KG1 (cell line): Measurements from ENCODE around the gene PLA2G4D.

Source experiments
- DNase-seq: peaks from one replicate; lab custom pipeline; 2025; lab: John Stamatoyannopoulos, UW

The PLA2G4D gene

DNA sequence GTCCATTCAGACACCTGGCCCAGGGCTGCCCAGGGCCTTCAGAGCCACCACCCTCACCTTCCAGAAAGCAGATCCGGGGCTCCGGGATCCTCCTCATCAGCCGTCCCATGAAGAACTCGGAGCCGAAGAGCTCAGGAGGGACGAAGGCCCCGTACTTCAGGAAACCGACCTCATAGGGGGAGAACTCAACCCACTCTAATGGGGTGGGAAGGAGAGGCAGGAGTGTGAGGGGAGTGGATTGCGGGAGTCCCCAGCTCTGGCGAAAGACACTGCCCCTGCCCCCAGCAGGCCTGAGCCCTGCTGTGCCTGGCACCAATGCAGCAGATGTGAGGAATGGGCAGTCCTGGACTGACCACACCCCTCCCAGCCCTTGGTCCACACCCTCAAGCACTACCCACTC lies 22.6 kb downstream of the PLA2G4D start:
- no peak for DNase-seq

- no peak for DNase-seq
These were observed 23.4 kb downstream of the PLA2G4D start for GRCh38 chr15:42070976-42071350.

DNA sequence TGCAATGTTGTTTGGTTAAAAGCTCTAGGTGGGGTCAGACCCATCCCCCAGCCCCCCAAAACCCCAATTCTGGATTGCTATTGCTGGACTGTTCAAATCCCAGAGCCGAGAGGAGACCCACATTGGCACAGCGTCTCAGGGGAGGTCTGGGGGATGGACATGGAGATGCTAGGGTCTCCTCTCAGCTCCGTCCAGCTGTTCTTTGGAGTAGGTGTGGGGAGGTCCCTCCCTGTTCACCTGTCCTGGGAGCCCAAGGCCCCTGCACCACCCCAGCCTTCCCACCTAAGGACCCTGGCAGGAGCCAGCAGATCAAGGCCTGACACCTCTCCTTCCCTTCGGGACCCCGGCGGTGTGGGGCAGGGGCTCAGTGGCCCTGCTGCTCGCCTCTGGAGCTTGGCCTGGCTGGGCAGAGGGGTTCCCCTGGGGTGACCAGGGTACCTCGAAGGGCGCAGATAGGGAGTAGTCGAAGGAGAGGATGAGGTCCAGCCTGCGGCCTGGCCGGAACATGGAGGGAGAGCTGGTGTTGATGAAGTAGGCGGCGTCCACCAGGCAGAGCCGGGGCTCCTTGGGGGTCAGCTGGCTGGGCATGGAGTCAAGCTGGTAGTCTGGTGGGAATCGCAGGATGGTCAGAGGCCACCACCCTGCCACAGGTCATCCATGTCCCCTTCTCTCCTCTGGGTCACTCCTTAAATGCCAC lies 23.9 kb downstream of the PLA2G4D start:
- no peak for DNase-seq

- DNase-seq, result no peak
These were observed 24.7 kb downstream of the PLA2G4D start for GRCh38 chr15:42069496-42070278.

DNA sequence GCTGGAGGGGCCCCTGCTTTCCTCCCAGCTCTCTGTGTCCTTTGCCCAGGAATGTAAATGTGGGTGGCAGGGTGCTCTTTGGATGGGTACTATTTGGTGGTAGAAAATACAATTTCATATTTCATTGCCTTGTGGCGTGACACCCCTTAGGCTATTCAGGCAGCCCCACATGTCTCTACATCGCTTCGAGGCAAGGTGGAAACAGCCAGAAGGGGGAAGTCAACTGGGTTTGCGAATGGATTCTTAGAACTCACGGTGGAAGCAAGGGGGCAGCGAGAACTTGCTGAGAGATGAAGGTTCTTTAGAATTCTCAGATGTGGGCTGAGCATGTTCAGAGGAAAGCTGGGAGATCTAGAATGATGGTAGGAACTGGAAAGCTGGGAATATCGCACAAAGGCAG lies 25.3 kb downstream of the PLA2G4D start:
- DNase-seq, result no peak

DNA sequence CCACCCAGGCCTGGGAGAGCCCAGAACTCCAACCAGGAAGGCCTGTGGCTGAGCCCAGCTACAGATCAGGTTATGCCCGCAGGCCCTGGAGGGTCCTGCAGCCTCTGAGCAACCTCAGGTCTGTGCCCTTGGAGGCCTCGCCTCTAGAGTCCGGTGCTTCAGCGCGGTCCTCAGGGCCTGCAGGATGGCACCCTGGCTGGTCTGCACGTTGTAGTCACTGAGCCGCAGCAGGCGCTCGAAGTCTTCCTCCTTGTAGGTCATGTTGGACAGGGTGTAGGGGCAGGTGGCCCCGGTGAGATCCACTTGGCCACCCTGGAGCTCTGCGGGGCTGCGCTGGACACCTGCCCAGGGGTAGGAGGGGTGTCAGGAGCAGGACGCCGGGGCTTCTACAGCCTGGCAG lies 25.8 kb downstream of the PLA2G4D start:
- DNase-seq, result no peak

GRCh38 chr15:42066764-42067415 lies 27.5 kb downstream of the PLA2G4D start:
- no peak for DNase-seq

DNA sequence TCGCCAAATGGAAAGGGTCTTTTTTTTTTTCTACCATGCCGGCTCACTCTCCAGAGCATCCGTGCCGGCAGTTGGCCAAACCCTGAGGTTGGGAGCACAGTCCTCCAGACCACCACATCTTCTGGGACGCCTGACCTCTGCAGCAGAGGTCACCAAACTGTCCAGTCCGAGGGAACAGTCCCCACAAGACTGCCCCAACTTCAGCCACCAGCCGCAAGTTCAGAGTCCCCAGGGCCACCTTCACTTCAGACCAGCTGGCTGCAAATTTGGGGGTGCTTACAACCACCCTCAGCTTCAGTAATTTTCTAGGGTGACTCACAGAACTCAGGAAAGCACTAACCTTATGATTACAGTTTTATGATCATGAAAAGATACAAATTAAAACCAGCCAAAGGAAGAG lies 28.9 kb downstream of the PLA2G4D start:
- no peak for DNase-seq

GRCh38 chr15:42065033-42065432 lies 29.3 kb downstream of the PLA2G4D start:
- DNase-seq, result no peak

GRCh38 chr15:42064271-42064670 lies 30.1 kb downstream of the PLA2G4D start:
- DNase-seq, result no peak

DNA sequence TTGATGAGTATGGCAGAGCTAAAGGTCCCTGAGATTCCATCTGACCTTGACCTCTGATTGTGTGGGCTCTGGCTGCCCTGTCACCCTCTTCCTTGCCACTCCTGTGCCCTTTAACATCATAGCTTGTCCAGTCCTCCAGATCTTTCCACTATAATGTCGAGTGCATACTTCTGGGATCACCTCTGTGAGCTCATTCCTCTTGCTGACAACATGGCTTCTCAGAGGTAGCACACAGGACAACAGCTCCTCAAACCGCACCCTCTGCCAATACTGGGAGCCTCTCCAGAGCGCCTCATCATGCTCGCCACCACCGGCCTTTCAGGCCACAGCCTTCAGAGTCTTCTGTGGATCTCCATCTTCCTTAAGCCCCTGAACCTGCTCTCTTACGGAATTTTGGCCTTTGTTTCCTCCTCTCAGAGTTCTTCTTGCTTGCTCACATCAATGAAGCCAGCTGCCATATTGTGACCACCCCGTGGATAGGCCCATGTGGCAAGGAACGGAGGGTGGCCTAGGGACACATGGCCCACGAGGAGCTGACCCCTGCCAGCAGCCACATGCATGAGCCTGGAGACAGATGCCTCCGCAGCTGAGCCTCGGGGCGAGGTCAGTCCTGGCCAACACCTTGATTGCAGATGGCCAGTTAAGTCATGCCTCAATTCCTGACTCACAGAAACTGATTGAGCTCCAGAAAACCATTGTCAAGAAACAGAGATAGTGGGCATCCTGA lies 31.1 kb downstream of the PLA2G4D start:
- no peak for DNase-seq

GRCh38 chr15:42062284-42062806 lies 32.0 kb downstream of the PLA2G4D start:
- DNase-seq, result no peak

DNA sequence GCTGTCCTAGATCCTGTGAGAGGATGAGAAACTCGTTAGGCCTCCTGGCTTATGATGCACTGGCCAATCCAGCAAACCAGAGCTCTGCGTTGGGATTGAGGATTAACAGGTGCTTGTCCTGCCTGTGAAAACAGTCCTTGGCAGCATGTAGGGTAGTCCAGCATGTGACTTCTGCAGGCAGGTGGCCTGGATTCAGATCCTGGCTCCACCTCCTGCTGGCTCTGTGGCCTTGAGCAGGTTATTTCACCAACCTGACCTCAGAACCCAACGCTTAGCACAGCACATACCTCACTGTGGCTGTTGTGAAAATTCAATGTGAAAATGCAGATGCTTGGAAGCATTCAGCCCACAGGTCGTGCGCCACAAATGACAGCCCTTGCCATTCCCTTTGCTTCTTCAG lies 33.6 kb downstream of the PLA2G4D start:
- no peak for DNase-seq

DNA sequence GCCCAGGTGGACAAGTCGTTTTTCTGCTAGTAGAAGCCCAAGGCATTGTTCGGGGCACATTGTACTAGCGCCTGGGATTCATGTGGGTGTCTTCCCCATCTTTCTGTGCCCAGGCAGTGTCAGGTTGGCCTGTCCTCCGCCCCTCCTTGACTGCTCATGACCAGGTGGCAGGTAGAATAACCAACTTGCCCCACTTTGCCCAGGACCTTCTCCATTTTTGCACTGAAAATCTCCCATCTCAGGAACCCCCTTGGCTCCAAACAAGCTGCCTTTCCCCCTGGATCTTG lies 33.9 kb downstream of the PLA2G4D start:
- DNase-seq, result no peak

DNA sequence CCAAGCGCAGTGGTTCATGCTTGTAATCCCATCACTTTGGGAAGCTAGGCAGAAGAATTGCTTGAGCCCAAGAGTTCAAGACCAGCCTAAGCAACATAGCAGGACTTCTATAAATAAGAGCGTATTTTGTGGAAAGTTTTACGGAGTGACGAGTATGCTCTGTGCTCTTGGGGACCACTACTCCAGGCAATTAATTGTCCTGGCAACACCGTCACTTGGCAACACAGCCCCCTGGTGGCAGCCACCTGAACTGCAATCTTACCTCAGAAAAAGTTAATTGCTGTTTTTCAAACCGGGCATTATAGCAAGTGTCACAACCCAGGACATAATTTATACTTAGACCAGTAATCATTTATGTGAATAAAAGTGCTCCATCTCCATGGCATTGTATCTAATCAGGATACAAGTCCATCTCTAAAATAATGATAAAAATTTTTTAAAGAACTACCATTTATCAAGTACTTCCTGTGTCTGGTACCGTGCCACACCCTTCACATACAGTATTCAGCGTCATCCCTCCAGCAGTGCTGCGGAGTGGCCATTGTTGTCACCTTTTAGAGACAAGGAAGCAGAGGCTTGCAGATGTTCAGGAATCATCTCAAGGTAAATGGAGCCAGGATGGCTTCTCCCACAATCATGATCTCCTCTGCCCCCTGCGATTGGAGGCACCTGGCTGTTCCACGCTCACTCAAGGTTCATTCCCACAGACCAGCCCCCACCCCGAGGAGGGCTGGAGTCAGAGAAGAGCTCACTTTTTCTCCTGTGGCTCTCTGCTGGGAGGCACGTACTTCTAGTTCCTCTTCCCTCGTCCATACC lies 34.5 kb downstream of the PLA2G4D start:
- peak; percentile 57 for DNase-seq

DNA sequence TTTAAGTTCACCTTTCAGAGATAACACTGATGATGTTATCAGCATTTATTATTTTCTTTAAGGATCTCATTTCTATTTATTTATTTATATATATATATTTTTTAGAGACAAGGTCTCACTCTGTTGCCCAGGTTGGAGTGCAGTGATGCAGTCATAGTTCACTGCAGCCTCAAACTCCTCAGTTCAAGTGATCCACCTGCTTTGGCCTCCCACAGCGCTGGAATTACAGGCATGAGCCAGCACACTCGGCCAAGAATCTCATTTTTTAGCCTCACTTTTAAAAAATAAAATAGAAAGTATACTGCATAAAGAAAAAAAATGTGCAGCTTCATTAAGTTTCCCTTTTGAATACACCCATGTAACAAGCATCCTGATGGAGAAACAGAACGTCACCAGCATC lies 35.6 kb downstream of the PLA2G4D start:
- DNase-seq, result no peak

- DNase-seq, result no peak
These were observed 36.3 kb downstream of the PLA2G4D start for GRCh38 chr15:42057799-42058646.

GRCh38 chr15:42056934-42057798 lies 37.2 kb downstream of the PLA2G4D start:
- DNase-seq, result no peak

- no peak for DNase-seq
These were observed 40.4 kb downstream of the PLA2G4D start for GRCh38 chr15:42053914-42054313.

DNA sequence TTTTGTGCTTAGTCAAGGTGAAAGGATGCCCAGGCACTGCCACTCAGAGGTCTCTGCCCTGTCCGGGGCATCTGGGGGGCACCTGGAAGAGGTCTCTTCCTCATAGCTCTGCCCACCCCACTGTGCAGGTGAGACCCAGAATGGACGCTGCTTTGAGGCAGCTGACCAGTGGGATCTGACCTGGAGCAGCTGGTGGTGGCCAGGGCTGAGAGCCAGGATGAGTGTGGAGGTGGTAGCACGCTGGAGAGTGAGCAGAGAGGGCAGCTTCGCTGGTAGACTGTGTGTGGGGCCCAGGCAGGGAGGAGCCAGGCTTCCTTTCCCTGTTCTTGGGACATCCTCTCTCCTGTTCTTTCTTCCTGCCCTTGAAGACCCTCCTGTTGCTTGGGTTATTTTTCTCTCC lies 41.4 kb downstream of the PLA2G4D start:
- DNase-seq, result no peak
